Measurements from ENCODE around the gene FRMD4B. TPM values are rescaled to one million over a fixed set of nuclear protein-coding genes. Genes with fewer than 3 reads are reported as not detected.

Gene FRMD4B
- 1 to 10 TPM; 8.0 to 8.3 TPM for total RNA-seq

- Mint-ChIP-seq H3K9me3 (ENCODE audit: low read depth) (no peaks in the 10 kb centered on the region), H3K4me1 (peaks cover 11% of the 10 kb centered on the region), H3K36me3 (ENCODE audit: low read depth) (no peaks in the 10 kb centered on the region), H3K27ac (no peak within 1 kb of the TSS), H3K4me3 (peak within 1 kb of the TSS; percentile 30), H3K27me3 (peaks cover 47% of the 10 kb centered on the region)
- ChIA-PET CTCF (interaction anchor here (0.7 to 2.9 kb wide), 5 partner anchors 9 to 224 kb away, joined by 3 to 12 read pairs (median 4); no protein-coding TSS in a partner anchor), POLR2A (no interaction called here)
- DNase-seq, result peak; percentile 59
- intact Hi-C loops (cut with DNase I, micrococcal nuclease), result no loop called here
- ATAC-seq, result peak; percentile 69
These were observed at the start of gene FRMD4B for GRCh38 chr3:69385723-69386555. FRMD4B (minus strand) TSS chr3:69386088; CDS start chr3:69385989, 99 bp downstream.

- ATAC-seq (peak; percentile 59), DNase-seq (peak; percentile 26)
- H3K4me1 Mint-ChIP-seq, result peaks cover 38% of the 10 kb centered on the region
- CTCF ChIA-PET, result interaction anchor here (0.8 to 1.4 kb wide), 3 partner anchors 12 to 556 kb away, joined by 4 read pairs; no protein-coding TSS in a partner anchor
- H3K4me3 Mint-ChIP-seq, result no peak overlapping the region
- intact Hi-C loops (cut with DNase I, micrococcal nuclease), result loop anchor here in 1 of 2 experiments (2.0 kb wide), 1 partner anchor 107 kb away; no protein-coding TSS in a partner anchor
- H3K9me3 Mint-ChIP-seq (ENCODE audit: low read depth), result no peaks in the 10 kb centered on the region
- POLR2A ChIA-PET, result interaction anchor here (0.5 kb wide), 1 partner anchor 234 kb away, joined by 3 read pairs; no protein-coding TSS in a partner anchor
- no peaks in the 10 kb centered on the region for H3K36me3 Mint-ChIP-seq (ENCODE audit: low read depth)
- H3K27ac Mint-ChIP-seq, result no peak overlapping the region
- H3K27me3 Mint-ChIP-seq, result peaks cover 8% of the 10 kb centered on the region
These were observed 48.1 kb upstream of the FRMD4B start for GRCh38 chr3:69433969-69434325.

- Mint-ChIP-seq H3K36me3 (ENCODE audit: low read depth) (no peaks in the 10 kb centered on the region), H3K4me1 (peaks cover 41% of the 10 kb centered on the region), H3K27me3 (peaks cover 10% of the 10 kb centered on the region), H3K4me3 (no peak overlapping the region), H3K27ac (peak overlapping the region; percentile 72), H3K9me3 (ENCODE audit: low read depth) (no peaks in the 10 kb centered on the region)
- ChIA-PET POLR2A (no interaction called here), CTCF (interaction anchor here (0.7 to 1.4 kb wide), 4 partner anchors 11 to 557 kb away, joined by 3 to 4 read pairs (median 4); no protein-coding TSS in a partner anchor)
- peak; percentile 26 for ATAC-seq
- intact Hi-C loops (cut with DNase I, micrococcal nuclease), result no loop called here
- peak; percentile 41 for DNase-seq
These were observed 47.5 kb upstream of the FRMD4B start for GRCh38 chr3:69433121-69433968.

GRCh38 chr3:69428657-69429255 lies 42.9 kb upstream of the FRMD4B start:
- ChIA-PET POLR2A (no interaction called here), CTCF (interaction anchor here (0.5 to 1.3 kb wide), 3 partner anchors 13 to 267 kb away, joined by 3 to 8 read pairs (median 4); no protein-coding TSS in a partner anchor)
- no peak for DNase-seq
- H3K27me3 Mint-ChIP-seq, result peaks cover 13% of the 10 kb centered on the region
- no peak for ATAC-seq
- intact Hi-C loops (cut with DNase I, micrococcal nuclease), result loop anchor here in 1 of 2 experiments (5.0 kb wide), 2 partner anchors 106 to 266 kb away; no protein-coding TSS in a partner anchor
- no peaks in the 10 kb centered on the region for H3K36me3 Mint-ChIP-seq (ENCODE audit: low read depth)
- no peak overlapping the region for H3K4me3 Mint-ChIP-seq
- H3K4me1 Mint-ChIP-seq, result peaks cover 11% of the 10 kb centered on the region
- no peak overlapping the region for H3K27ac Mint-ChIP-seq
- no peaks in the 10 kb centered on the region for H3K9me3 Mint-ChIP-seq (ENCODE audit: low read depth)

GRCh38 chr3:69426967-69427304 lies 41.0 kb upstream of the FRMD4B start:
- DNase-seq, result no peak
- Mint-ChIP-seq H3K36me3 (ENCODE audit: low read depth) (no peaks in the 10 kb centered on the region), H3K4me3 (no peak overlapping the region), H3K4me1 (peaks cover 2% of the 10 kb centered on the region), H3K27me3 (peaks cover 5% of the 10 kb centered on the region), H3K27ac (no peak overlapping the region), H3K9me3 (ENCODE audit: low read depth) (no peaks in the 10 kb centered on the region)
- intact Hi-C loops (cut with DNase I, micrococcal nuclease), result loop anchor here in 1 of 2 experiments (5.0 kb wide), 2 partner anchors 105 to 265 kb away; no protein-coding TSS in a partner anchor
- ATAC-seq, result no peak
- ChIA-PET CTCF (interaction anchor here (0.7 to 2.7 kb wide), 4 partner anchors 15 to 304 kb away, joined by 3 to 12 read pairs (median 3); partner anchors contain the start of gene LMOD3), POLR2A (no interaction called here)

DNA sequence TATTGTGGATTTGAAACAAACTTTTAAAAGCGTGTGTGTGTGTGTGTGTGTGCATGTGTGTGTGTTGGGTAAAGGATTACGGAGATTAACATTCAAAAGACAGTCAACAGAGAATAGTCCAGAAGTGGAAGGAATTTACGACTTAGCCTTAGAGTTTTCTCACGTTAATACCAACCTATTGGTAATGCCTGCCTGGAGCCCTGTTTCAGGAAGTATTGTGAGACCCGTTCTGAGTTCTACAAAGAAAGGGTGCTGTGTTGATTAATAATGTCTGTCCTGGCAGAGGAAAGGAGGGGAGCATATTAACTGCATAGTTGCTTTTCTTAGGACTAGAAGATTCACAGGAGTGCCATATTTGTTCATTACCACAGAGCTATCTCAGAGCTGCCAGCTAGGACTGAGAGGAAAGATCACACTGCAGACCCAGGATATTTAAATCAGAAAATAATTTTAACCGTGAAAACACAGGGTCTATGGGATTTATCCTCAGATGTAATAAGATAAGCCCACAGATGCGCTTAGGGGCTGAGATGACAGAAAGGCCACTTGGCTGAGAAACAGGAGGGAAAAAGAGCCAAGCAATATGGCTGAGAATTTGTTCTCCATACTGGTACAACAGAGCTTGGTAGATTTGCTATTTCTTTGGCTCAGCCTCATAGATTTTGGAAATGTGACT lies 40.5 kb upstream of the FRMD4B start:
- ChIA-PET CTCF (interaction anchor here (0.7 to 2.7 kb wide), 6 partner anchors 17 to 304 kb away, joined by 3 to 12 read pairs (median 3); partner anchors contain the start of gene LMOD3), POLR2A (no interaction called here)
- intact Hi-C loops (cut with DNase I, micrococcal nuclease), result loop anchor here in 1 of 2 experiments (5.0 kb wide), 2 partner anchors 104 to 264 kb away; no protein-coding TSS in a partner anchor
- H3K9me3 Mint-ChIP-seq (ENCODE audit: low read depth), result no peaks in the 10 kb centered on the region
- no peak overlapping the region for H3K27ac Mint-ChIP-seq
- no peak overlapping the region for H3K4me3 Mint-ChIP-seq
- H3K36me3 Mint-ChIP-seq (ENCODE audit: low read depth), result no peaks in the 10 kb centered on the region
- peaks cover 2% of the 10 kb centered on the region for H3K4me1 Mint-ChIP-seq
- peaks cover 5% of the 10 kb centered on the region for H3K27me3 Mint-ChIP-seq
- DNase-seq (no peak), ATAC-seq (no peak)

- H3K27ac Mint-ChIP-seq, result no peak overlapping the region
- H3K36me3 Mint-ChIP-seq (ENCODE audit: low read depth), result no peaks in the 10 kb centered on the region
- CTCF ChIA-PET, result interaction anchor here (0.8 to 2.7 kb wide), 9 partner anchors 9 to 700 kb away, joined by 3 to 12 read pairs (median 4); no protein-coding TSS in a partner anchor
- no peaks in the 10 kb centered on the region for H3K9me3 Mint-ChIP-seq (ENCODE audit: low read depth)
- POLR2A ChIA-PET, result no interaction called here
- H3K27me3 Mint-ChIP-seq, result peaks cover 5% of the 10 kb centered on the region
- ATAC-seq, result peak; percentile 74
- no peak overlapping the region for H3K4me3 Mint-ChIP-seq
- peak; percentile 52 for DNase-seq
- H3K4me1 Mint-ChIP-seq, result peaks cover 2% of the 10 kb centered on the region
- intact Hi-C loops (cut with DNase I, micrococcal nuclease), result loop anchor here (1.0 to 5.0 kb wide), 5 partner anchors 103 to 304 kb away; no protein-coding TSS in a partner anchor
These were observed 39.4 kb upstream of the FRMD4B start for GRCh38 chr3:69425249-69425648.

- H3K4me1 Mint-ChIP-seq, result peaks cover under 1% of the 10 kb centered on the region
- DNase-seq, result no peak
- H3K27ac Mint-ChIP-seq, result no peak overlapping the region
- H3K9me3 Mint-ChIP-seq (ENCODE audit: low read depth), result no peaks in the 10 kb centered on the region
- H3K27me3 Mint-ChIP-seq, result peaks cover 3% of the 10 kb centered on the region
- CTCF ChIA-PET, result interaction anchor here (0.5 to 1.5 kb wide), 10 partner anchors 8 to 304 kb away, joined by 3 to 6 read pairs (median 4); no protein-coding TSS in a partner anchor
- no peak for ATAC-seq
- H3K4me3 Mint-ChIP-seq, result no peak overlapping the region
- no peaks in the 10 kb centered on the region for H3K36me3 Mint-ChIP-seq (ENCODE audit: low read depth)
- intact Hi-C loops (cut with DNase I, micrococcal nuclease), result loop anchor here in 1 of 2 experiments (2.0 kb wide), 1 partner anchor 117 kb away; no protein-coding TSS in a partner anchor
- POLR2A ChIA-PET, result interaction anchor here (0.7 kb wide), 1 partner anchor 304 kb away, joined by 3 read pairs; no protein-coding TSS in a partner anchor
These were observed 37.7 kb upstream of the FRMD4B start for GRCh38 chr3:69423463-69424155.

- POLR2A ChIA-PET, result interaction anchor here (0.7 kb wide), 1 partner anchor 303 kb away, joined by 3 read pairs; no protein-coding TSS in a partner anchor
- Mint-ChIP-seq H3K27me3 (peaks cover 2% of the 10 kb centered on the region), H3K27ac (no peak overlapping the region), H3K36me3 (ENCODE audit: low read depth) (no peaks in the 10 kb centered on the region), H3K4me3 (no peak overlapping the region), H3K4me1 (no peaks in the 10 kb centered on the region), H3K9me3 (ENCODE audit: low read depth) (no peaks in the 10 kb centered on the region)
- intact Hi-C loops (cut with DNase I, micrococcal nuclease), result no loop called here
- no peak for DNase-seq
- no peak for ATAC-seq
- CTCF ChIA-PET, result interaction anchor here (0.5 to 2.5 kb wide), 10 partner anchors 11 to 303 kb away, joined by 3 to 12 read pairs (median 3); no protein-coding TSS in a partner anchor
These were observed 36.9 kb upstream of the FRMD4B start for GRCh38 chr3:69422751-69423150.

Data from activated CD4-positive, alpha-beta T cell treated with anti-CD3 and anti-CD28 coated beads for 36 hours (primary cell).